HG02938 (cell line): ENCODE results near the gene CMKLR1.

Source experiments
- ATAC-seq: cut with Tn5 transposase; IDR thresholded peaks from one replicate; pipeline ENCODE4 v1.9.1; 2021; ENCODE audit warnings: mild to moderate bottlenecking, moderate library complexity; ENCODE audit not compliant: unreplicated experiment

CMKLR1 gene

DNA sequence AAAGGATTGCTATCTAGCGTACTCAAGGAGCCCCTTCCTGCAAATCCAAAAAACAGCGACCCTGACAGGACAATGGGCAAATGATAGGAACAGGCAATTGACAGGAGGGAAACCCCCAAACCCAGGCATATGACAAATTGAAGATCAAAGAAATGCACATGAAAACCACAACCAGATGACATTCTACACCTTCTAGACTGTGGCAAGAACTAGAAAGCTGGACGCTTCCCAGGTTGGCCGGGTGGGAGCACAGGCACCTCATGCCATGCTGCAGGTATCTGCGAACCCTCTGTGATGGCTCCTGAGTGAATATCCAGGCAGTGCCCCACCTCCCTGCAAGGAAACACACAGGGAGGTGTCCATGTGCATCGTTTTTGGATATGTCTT is 37.1 kb downstream of the CMKLR1 start:
- no peak for ATAC-seq

DNA sequence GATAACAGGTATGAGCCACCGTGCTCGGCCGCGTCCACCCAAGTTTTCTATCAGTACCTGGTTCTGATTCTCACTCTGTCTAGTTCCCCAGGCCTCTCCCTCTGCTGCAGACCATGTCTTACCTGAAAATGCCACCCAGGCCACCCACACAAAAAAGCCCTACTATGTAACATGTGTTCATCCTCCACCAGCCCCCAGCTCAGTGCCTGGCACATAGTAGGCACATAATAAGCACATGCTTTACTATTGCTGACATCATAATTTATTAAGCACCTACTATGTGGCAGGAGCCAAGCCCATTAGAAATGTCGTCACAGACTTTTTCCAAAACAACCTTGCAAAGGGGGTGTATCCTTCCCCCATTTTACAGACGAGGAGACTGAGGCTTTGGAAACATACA is 37.8 kb downstream of the CMKLR1 start:
- ATAC-seq, result no peak

DNA sequence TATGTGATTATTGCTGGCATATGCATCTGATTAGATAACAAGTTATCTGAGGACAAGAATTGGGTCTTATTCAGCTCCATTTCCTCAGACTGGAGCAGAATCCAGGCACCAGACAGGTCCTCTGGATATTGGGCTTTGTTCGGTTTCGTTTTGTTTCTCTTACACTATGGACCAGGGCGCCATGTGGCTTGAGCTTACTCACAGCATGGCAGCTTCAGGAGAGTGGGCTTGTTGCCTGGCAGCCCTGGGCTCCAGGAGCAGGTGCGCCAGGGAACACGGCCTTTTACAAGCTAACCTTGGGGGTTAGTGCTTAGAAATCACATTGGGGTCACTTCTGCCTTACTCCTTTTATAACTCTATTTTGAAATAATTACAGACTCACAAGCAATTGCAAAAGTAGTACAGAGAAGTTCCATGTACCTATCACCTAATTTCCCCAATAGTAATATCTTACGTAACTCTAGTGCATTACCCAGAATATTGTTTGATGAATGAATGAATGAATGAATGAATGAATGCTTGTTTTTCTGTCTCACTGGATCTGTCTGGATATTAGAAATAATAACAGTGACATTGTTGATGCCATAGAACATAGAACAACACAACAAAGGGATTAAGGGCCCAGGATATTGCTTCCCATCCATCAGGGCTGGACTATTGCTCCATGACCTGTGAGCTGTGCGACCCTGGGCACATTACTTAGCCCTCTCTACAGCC is 39.0 kb downstream of the CMKLR1 start:
- no peak for ATAC-seq

DNA sequence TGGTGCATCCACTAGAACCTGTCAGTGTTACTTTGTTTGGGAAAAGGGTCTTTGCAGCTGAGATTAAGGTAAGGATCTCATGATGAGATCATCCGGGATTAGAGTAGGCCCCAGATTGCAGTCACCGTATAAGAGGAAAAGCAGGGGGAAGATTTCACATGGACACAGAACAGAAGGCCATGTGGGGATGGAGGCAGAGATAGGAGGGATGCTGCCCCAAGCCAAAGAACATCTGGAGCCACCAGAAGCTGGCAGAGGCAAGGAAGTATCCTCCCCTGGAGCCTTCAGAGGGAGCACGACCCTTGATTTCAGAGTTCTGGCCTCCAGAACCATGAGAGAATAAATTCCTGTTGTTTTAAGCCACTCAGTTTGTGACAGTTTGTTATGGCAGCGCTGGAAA is 39.6 kb downstream of the CMKLR1 start:
- ATAC-seq, result no peak

DNA sequence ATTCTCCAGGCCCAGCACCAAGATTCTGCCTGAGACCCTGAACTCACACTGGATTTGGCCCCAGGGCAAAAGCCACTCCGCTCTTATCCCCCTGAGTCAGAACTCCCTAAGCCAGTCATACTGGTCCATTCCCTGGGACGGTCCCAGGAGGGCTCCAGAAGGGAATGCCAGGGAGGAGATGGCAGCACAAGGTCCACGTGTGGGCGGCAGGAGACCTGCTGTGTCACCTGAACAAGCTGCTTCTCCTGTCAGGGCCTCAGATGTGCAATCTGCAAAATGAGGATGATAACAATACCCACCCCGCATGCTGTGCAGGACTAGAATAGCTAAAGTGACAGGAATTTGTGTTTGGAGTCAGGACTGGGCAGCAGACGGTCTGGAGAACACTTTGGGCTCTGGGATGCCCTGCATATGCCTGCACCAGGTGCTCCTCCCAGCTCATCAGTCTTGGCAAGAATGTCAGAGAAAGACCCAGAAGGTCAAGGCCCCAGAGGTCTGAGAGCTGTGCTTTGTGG is 40.3 kb downstream of the CMKLR1 start:
- ATAC-seq, result no peak

DNA sequence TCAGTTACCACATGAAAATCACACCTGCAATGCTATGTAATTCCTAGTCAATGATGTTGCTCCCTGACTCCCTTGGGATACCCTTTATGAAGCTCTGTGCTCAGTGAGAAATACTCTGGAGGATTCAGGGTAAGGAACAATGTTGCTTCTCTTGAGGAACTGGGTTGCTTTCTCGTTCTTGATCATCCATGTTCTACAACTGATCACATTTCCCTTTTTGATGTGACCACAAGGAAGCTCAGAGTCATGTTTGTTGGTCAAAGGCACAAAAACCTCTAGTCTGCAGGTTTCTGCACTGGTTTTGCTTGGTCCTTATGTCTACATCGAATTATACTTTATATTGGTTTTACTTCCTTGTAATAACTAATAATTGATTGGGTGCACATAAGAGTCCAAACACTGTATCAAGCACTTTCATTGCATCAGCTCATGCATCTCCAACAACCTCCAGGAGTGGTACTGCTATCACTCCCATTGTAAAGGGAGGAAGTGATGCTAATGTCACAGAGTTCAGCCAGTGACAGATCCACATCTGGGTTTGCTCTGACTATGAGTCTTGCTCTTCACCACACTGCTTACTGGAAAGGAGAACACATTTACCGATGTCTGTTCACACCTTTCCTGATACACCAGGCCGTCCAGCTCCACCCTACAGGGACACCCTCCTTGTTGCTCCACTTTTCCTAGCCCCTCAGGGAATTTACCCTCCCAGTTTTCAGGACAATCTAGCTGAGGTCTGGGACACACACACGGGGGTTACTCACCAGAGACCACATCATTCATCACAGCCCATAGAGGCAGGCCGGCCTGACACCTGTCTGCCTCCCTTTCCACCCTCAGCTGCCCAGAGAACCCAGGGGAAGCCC is 41.0 kb downstream of the CMKLR1 start:
- peak; percentile 65 for ATAC-seq

DNA sequence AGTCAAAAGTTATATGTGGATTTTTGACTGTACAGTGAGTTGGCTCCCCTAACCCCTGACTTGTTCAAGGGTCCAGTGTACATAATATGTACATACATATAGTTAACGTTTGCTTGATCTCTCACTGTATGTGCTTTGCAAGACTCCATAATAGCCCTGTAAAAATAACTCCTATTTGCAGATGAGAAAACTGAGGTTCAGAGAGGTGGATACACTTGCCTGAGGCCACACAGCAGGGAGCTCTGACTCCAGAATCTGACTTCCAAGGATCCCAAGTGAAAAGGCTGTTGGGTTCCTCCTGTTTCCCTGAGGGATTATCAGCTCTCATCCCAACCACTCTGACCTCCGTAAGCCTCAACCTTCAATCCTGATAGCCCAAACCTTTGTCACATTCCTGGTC is 41.7 kb downstream of the CMKLR1 start:
- ATAC-seq, result no peak

DNA sequence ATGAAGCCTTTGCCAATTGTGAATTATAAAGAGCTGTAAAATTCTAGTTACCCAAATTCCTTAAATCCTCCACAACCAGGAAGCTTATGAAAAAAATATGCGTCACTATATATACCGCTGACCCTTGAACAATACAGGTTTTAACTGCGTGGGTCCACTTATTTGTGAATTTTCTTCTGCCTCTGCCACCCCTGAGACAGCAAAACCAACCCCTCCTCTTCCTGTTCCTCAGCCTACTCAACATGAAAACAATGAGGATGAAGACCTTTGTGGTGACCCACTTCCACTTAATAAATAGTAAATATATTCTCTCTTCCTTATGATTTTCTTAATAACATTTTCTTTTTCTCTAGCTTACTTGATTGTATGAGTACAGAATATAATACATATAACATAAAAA is 42.2 kb downstream of the CMKLR1 start:
- no peak for ATAC-seq

DNA sequence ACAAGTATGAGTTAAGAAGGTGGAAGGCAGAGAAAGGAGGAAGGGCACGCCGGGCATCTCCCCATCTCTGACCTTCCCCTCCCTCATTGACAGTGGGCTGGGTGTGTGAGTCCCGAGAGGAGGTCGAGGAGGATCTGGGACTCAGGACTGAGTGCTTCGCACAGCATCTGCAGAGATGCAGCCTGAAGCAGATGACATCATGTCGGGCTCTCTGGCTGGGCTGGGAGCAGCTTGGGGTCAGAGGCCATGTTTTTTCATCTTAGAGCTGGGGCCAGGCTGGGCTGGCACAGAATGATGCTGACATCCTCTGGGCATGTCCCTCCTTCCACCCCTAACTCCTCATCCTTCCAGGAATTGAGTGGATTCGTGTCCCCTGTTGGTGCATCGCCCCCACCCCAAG is 43.5 kb downstream of the CMKLR1 start:
- no peak for ATAC-seq

DNA sequence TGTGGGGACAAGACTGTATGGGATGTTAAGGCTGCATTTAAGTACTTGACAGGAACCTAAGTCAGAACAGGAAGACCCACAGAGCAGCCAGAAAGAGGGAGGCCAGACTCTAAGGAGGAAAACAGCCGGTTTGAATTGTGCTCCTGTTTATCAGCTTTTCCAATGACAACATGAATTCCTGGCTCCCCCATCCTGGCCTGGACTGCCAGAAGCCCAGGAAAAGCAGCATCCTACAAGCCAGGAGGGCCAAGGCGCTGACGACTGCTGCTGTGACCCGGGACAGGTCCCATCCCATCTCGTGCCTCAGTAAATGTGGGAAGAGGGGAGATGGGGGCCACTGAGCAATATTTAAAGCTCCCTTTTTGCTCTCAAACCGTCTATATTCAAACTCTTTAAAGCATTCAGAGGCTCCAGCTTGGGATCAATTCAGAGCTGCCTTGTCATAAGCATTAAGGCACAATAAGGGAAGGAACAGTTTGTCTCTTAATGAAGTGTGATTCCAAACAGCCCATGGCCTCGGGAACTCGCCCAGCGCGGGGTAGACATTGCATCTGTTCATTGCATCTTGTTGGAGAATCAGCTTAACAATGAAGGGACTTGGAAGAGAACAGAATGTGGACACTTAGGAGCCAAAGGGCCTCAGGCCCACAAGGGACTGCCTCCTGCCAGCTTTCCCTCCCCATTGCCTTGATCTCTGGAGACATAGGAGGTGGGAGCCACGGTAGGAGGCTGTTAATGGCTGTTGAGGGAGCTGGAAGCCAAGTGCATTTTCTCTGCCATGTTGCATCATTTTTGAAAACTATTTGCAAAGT is 49.6 kb downstream of the CMKLR1 start:
- no peak for ATAC-seq

DNA sequence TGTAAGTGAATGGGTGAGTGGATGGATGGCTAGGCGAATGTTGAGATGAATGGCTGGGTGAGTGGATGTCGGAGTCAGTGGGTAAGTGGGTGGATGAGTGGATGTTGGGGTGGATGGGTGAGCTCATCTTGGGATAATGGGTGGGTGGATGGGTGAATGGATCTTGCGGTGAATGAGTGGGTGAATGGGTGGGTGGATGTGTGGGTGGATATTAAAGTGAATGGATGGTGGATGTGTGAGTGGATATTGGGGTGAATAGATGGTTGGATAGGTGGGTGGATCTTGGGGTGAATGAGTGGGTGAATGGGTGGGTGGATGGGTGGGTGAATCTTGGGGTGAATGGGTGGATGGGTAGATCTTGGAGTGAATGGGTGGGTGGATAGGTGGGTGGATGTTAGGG is 51.9 kb downstream of the CMKLR1 start:
- ATAC-seq, result no peak

DNA sequence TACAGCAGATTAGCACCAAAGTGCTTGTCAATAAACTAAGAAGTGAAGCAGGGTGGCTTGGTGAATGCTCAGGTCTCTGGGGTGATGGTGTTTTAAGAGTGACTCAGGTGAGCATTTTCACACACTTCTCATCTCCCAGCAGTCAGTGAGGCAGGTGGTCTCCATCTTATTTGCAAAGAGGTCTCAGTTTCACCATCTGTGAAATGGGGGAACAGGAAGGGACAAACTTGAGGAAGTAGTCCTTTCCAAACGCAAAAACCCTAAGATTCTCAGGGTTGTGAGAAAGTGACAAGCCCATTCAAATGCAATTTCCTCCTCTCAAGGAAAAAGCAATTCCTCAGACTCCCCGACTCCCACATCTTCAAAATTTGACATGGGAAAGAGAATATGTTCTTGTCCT is 54.1 kb downstream of the CMKLR1 start:
- no peak for ATAC-seq

DNA sequence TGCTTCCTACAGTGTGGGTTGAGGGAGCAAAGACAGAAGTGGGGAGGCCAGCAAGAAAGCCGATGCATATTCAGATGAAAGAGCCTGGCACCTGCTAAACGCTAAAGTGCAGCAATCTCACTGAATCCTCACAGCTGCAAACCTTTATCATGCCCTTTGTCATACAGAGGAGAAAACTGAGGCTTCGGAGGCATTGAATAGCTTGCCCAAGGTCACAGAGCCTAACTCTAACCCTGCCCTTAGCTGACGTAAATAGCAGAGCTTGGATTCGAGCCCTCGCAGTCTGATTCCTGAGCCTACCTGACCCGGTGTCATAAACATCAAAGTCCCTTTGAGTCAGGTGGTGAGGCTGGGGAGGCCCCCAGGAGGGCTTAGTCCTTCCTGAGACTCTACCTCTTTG is 54.9 kb downstream of the CMKLR1 start:
- no peak for ATAC-seq

DNA sequence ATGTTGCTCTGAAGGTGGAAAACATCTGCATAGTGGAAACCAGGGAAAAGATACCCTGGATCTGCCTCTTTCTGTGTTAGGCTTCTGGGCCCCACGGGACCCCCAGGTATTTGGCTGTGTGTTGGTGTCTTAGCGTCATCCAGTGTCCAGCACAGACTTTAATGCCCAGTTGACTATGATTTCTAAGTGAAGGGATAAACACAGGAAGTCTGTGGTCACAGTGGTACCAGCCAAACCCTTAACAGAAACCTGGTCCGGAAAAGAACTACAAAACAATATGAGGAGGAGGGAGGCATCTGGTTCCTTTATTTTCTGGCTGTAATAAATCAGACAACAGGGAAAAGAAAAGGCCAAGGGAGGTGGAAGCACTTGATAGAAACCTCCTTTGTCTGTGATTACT is 56.4 kb downstream of the CMKLR1 start:
- no peak for ATAC-seq

DNA sequence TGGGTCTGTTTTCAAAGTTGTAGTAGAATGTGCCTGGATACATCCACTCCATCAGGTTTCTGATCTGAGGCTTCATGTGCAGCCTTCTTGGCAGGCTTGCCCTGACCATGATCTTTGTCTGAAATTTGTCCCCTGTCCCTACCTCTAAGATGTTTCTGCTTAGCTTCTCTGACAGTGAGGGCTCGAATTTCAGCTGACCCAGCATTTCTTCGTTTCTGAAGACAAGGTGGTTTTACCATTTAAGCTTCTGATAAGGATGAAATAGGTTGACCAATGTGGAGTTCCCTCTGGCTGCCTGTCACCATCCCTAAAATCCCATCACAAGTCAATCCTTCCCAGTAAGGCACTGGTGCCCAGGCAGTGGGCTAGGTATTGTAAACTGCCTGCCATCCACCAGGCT is 57.0 kb downstream of the CMKLR1 start:
- ATAC-seq, result no peak

DNA sequence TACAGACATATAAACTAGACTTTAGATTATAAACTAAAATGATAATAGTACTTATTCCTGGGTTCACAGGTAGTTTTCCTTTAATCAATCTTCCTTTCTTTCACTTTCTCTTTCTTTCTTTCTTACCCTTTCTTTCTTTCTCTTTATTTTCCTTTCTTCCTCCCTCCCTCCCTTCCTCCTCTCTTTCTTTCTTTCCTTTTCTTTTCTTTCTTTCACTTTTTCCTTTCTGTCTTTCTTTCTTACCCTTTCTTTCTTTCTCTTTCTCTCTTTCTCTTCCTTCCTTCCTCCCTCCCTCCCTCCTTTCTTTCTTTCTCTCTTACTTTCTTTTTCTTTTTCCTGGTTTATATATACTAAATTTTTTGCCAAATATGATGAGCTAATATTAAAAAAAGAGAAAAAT is 61.5 kb downstream of the CMKLR1 start:
- no peak for ATAC-seq

DNA sequence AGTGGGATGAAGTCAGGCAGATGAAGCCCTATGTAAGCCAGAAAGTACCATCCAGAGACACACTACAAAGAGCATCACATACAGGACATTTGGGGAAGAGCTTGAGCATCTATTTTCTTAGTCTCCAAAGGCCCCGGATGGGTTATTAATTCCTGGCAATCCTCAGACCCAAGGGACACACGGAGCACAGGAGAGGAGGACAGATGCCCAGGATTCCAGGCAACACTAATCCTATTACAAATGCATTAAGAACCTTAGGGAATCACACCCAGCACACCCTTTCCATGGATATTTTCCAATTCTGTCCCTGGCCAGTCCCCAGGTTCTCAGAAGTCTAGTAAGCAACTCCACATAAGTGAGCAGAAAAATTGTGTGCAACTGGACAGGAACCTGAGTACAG is 65.9 kb downstream of the CMKLR1 start:
- ATAC-seq, result no peak

DNA sequence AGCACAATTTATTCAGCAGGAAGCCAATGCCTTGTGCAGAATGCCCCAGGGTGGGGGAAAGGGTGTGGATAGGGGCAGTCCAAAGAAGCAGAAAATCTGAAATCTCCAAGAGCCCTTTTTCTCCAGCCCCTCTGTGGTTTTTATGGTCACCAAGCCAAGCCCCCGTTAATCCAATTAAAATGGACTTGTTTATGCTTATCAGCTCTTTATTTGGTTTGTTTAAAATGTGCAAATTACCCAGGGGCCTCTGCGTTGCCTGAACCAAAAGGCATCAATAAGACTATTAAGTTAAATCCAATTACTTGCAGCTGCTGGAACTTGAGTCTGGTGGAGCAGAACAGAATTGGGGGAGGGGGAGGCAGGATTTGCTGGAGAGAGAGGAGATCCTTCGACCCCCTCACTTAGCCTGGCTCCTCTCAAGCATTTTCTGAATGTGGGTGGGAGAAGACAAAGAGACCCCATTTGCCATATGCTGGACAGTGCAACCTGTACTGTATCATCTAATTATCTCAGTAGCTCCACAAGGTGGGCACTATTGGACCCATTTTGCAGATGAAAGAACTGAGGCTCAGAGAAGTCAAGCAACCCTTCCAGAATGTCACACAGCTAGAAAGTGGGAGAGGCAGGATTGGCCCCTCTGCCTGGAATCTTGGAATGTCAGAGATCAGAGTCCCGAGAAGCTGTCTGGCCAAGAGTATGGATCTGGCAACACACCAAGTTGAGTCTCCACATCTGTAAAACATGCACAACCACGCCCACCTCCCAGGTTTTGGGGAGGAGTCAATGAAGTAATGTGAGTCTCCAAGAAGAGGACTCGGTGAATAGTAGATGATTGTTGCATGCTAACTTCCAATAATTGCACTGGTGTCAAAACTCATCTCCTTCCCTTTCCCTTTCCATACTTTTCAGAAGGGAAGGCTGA is 66.9 kb downstream of the CMKLR1 start:
- ATAC-seq, result no peak

DNA sequence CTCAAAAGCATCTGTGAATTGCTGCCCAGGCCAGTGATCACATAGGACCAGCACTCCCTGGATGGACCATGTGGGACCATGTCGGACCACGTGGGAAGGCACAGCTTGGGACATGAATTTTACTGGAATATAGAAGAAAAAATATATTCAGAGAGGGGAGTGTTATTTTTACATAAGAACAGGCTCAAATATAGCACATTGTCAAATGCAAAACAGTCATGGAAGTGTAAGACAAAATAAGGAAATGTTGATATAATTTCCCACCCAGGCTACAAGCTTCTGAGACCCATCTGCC is 68.3 kb downstream of the CMKLR1 start:
- no peak for ATAC-seq

DNA sequence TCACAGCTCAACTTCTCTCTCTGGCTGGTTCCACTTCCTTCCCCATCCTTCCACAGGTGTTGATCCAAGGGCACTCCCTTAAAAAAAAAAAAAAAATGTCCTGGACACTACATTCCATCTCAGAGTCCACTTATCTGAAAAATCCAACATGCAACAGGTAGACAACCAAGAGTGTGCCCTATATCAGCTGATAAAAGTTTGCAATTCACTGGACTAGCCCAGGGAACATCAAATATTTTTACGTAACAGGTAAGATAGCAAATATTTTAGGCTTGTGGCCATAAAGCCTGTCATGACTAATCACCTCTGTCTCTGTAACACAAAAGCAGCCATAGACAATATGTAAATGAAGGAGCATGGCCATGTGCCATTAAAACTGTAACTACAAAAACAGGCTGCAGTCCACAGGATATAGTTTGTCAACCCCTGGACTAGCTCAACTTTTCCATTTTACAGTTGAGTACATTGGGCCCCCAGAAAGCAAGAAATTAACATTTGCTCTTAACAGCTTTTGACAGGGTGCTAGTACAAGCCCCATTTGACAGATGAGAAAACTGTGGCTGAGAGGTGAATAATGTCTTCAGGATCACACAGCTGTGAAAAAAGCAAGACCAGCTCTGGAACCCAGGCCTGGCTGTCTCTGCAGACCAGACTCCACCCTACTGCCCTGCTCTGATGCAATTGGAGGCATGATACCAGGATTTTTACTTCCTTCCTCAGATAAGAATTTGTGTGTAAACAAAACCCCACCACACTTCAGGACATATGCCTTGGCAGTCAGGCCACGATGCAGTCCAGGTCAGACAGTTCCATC is 68.9 kb downstream of the CMKLR1 start:
- ATAC-seq, result no peak
